ENCODE data around the gene TBC1D16. TPM values are rescaled to one million over a fixed set of nuclear protein-coding genes. Genes with fewer than 3 reads are reported as not detected.

The TBC1D16 gene
- total RNA-seq, 4 donors from 2014 or later = 6.4 to 20.2 (median 11.5) TPM

- DNase-seq = no peak
- 50 to 55% methylated on average over 4 of the region's 4 CpGs for WGBS, 2 donors
- H3K4me1 ChIP-seq = no peaks in the 10 kb centered on the region
- no peak overlapping the region for H3K4me3 ChIP-seq
- H3K27ac ChIP-seq = no peak overlapping the region
- intact Hi-C loops (cut with DNase I) = no loop called here
- H3K36me3 ChIP-seq = peaks cover 0 to 7% (median 0%) of the 10 kb centered on the region in 3 donors
- no peaks in the 10 kb centered on the region for H3K27me3 ChIP-seq
- no peak for TF ChIP-seq POLR2A (IDR thresholded peaks at IDR 0.05)
- TF ChIP-seq, protein P1, sequence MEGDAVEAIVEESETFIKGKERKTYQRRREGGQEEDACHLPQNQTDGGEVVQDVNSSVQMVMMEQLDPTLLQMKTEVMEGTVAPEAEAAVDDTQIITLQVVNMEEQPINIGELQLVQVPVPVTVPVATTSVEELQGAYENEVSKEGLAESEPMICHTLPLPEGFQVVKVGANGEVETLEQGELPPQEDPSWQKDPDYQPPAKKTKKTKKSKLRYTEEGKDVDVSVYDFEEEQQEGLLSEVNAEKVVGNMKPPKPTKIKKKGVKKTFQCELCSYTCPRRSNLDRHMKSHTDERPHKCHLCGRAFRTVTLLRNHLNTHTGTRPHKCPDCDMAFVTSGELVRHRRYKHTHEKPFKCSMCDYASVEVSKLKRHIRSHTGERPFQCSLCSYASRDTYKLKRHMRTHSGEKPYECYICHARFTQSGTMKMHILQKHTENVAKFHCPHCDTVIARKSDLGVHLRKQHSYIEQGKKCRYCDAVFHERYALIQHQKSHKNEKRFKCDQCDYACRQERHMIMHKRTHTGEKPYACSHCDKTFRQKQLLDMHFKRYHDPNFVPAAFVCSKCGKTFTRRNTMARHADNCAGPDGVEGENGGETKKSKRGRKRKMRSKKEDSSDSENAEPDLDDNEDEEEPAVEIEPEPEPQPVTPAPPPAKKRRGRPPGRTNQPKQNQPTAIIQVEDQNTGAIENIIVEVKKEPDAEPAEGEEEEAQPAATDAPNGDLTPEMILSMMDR (IDR thresholded peaks at IDR 0.05) = no peak
- H3K9me3 ChIP-seq = no peaks in the 10 kb centered on the region
Measured at GRCh38 chr17:80045703-80046102, 10.0 kb upstream of the TBC1D16 start.

DNA sequence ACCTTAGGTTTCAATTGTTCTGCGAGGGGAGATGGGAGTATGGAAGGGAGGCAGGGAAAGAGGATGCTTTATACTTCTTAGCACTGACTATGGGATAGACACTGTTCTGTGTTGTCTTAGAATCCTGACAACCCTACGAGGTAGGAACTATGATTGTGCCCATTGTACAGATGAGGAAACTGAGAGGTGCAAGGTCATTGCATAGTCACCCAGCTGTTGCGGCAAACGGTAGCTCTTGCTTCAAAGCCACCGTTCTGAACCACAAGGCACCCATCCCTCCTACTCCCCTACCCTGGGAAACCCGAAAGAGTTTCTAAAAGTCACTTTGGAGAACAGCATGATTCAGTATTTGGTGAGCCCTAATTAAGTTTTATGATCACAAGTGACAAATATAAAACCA is 8.3 kb upstream of the TBC1D16 start:
- Histone ChIP-seq H3K4me1 (no peaks in the 10 kb centered on the region), H3K27ac (no peak overlapping the region), H3K4me3 (no peak overlapping the region), H3K9me3 (no peaks in the 10 kb centered on the region), H3K36me3 (peaks cover 0 to 7% (median 0%) of the 10 kb centered on the region in 3 donors), H3K27me3 (no peaks in the 10 kb centered on the region)
- TF ChIP-seq, protein P1 (IDR thresholded peaks at IDR 0.05) = no peak
- TF ChIP-seq POLR2A (IDR thresholded peaks at IDR 0.05) = no peak
- no peak for DNase-seq
- 73 to 87% methylated on average over 5 to 6 of the region's 6 CpGs for WGBS, 2 donors
- intact Hi-C loops (cut with DNase I) = no loop called here

- 2% methylated on average over 30 to 42 of the region's 52 CpGs for WGBS, 2 donors
- no peak for DNase-seq
- TF ChIP-seq, protein P1 (IDR thresholded peaks at IDR 0.05) = no peak
- Histone ChIP-seq H3K27ac (peak overlapping the region; percentile 81 to 94 (median 91)), H3K27me3 (no peaks in the 10 kb centered on the region), H3K4me1 (peaks cover 10 to 44% (median 11%) of the 10 kb centered on the region in 3 donors), H3K9me3 (no peaks in the 10 kb centered on the region), H3K36me3 (no peaks in the 10 kb centered on the region), H3K4me3 (peak overlapping the region; percentile 62 to 87 (median 76))
- intact Hi-C loops (cut with DNase I) = no loop called here
Measured at GRCh38 chr17:80036715-80037477, 1.2 kb upstream of the TBC1D16 start.

DNA sequence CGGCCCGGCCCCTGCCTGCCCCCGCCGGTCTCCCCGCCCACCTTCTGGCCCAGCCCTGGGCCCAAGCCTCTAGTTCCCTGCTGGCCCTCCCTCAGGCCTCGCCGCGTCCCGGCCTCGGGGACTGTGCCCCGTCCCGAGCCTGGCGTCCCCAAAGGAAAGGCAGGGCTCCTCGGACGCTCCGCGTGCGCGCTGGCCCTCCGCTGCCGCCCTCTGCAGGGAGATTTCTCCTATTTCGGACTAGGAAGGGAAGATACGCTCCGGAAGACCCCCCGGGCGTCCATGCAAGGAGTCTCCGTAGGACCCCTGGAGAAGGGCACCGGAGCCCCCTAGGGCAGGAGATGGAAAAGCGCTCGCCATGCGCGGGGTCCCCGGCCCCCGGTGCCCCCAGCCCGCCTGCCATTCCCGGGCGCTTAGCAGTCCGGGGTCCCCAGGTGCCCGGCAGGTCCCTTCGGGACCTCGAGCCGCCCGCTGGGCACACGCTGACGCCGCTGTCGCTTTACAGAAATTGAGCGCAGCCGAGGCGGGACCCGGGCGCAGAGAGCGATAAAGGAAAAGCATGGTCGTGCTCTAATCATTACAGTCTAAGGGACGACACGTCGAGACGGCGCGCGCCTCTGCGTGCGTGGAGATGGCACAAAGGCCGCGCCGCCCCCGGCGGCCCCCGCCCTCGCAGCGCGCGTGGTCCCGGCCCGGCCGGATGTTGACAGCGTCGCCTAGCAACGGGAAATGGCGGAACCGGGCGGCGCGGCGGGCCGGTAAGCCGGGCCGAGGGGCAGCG is 454 bp upstream of the TBC1D16 start, which contains the start of gene CCDC40:
TSS of gene CCDC40 (plus strand) at position 706 of the 778 bp plus-strand sequence. CDS start at position 727, 21 bp downstream.
- Histone ChIP-seq H3K27ac (peak within 1 kb of the TSS; percentile 81 to 94 (median 91)), H3K9me3 (no peaks in the 10 kb centered on the region), H3K4me3 (peak within 1 kb of the TSS; percentile 62 to 87 (median 76)), H3K27me3 (no peaks in the 10 kb centered on the region), H3K36me3 (no peaks in the 10 kb centered on the region), H3K4me1 (peaks cover 13 to 51% (median 14%) of the 10 kb centered on the region in 3 donors)
- TF ChIP-seq, protein P1 (IDR thresholded peaks at IDR 0.05) = no peak
- TF ChIP-seq POLR2A (IDR thresholded peaks at IDR 0.05) = peak in 1 of 4 donors; percentile 47
- DNase-seq = no peak
- 0 to 1% methylated on average over 5 to 32 of the region's 89 CpGs for WGBS, 2 donors
- intact Hi-C loops (cut with DNase I) = no loop called here

All from esophagus squamous epithelium (tissue), 5 donors.